ENCODE data around the gene DLX3.

DNA sequence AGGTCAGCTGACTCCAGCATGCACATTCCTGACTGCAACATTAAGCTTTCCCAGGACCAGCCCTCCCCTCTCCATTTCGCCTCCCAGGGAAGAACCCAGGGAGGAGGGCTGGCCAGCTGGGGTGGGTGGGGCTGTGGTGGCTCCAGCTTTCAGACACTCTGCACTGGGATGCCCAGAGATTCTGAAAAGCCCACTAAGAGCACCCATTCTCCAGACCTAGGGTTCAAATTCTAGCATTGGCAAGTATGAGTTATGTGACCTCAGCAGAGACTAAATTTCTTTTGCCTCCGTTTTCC lies 7.8 kb downstream of the DLX3 start:
- TF ChIP-seq, protein P1, sequence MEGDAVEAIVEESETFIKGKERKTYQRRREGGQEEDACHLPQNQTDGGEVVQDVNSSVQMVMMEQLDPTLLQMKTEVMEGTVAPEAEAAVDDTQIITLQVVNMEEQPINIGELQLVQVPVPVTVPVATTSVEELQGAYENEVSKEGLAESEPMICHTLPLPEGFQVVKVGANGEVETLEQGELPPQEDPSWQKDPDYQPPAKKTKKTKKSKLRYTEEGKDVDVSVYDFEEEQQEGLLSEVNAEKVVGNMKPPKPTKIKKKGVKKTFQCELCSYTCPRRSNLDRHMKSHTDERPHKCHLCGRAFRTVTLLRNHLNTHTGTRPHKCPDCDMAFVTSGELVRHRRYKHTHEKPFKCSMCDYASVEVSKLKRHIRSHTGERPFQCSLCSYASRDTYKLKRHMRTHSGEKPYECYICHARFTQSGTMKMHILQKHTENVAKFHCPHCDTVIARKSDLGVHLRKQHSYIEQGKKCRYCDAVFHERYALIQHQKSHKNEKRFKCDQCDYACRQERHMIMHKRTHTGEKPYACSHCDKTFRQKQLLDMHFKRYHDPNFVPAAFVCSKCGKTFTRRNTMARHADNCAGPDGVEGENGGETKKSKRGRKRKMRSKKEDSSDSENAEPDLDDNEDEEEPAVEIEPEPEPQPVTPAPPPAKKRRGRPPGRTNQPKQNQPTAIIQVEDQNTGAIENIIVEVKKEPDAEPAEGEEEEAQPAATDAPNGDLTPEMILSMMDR (IDR thresholded peaks at IDR 0.05): no peak
- TF ChIP-seq POLR2A (IDR thresholded peaks at IDR 0.05): no peak
